Retinal pigment epithelial cell (primary cell): ENCODE measurements around the gene SYT1.

Experiments used
- DNase-seq: peaks from one replicate; pipeline ENCODE4 v3.0.0-alpha.2; 2010; ENCODE audit warnings: low read depth
- H3K4me3 ChIP-seq: 2 replicates; pipeline ENCODE4 v1.5.1; 2011; ENCODE audit warnings: mild to moderate bottlenecking, low read length, control low read depth, moderate library complexity
- TF ChIP-seq, protein P1 (sequence below): conservative IDR thresholded peaks from 2 replicates; pipeline ENCODE4 v1.5.1; 2011; ENCODE audit warnings: low read depth, low read length, control low read depth, inconsistent platforms

SYT1 gene

DNA sequence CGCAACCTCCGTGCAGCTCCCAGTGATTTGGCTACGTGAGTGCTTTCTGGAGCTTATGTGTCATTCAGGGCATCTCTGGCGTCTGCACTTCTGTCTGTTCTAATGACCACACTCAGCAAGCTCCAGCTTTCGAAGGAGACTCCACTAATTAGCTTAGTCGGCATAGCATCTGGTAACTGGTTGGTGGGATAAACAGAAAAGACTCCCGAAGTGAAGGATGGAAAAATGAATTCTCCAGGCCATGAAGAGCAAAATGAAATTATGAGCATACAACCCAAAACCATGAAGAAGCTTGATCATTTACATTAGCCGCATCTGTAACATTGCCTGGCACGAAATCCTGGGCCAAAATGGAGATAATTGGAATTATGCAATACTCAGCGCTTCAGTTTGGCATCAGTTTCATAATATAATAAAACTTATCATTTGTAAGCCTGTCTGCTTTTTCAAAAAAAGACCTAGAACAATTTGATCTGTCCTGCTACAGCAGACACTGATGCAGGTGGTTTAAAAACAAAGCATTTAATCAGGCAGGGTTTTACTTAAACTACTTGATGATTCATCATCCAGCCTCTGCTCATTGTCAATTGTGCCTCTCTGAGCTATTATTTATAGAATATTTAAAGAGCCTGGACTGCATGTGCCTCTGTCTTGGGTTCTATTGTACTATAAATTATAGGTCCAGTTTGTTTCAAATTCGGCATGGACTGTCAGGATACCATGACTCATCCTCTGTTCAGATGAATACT, 87.4 kb downstream of the SYT1 start:
- no peak overlapping the region for H3K4me3 ChIP-seq
- TF ChIP-seq, protein P1, sequence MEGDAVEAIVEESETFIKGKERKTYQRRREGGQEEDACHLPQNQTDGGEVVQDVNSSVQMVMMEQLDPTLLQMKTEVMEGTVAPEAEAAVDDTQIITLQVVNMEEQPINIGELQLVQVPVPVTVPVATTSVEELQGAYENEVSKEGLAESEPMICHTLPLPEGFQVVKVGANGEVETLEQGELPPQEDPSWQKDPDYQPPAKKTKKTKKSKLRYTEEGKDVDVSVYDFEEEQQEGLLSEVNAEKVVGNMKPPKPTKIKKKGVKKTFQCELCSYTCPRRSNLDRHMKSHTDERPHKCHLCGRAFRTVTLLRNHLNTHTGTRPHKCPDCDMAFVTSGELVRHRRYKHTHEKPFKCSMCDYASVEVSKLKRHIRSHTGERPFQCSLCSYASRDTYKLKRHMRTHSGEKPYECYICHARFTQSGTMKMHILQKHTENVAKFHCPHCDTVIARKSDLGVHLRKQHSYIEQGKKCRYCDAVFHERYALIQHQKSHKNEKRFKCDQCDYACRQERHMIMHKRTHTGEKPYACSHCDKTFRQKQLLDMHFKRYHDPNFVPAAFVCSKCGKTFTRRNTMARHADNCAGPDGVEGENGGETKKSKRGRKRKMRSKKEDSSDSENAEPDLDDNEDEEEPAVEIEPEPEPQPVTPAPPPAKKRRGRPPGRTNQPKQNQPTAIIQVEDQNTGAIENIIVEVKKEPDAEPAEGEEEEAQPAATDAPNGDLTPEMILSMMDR: no peak
- no peak for DNase-seq

- TF ChIP-seq, protein P1: no peak
- DNase-seq: no peak
- no peak overlapping the region for H3K4me3 ChIP-seq
Measured at GRCh38 chr12:78952552-78952929, 88.0 kb downstream of the SYT1 start.

GRCh38 chr12:78958941-78959340, 94.4 kb downstream of the SYT1 start:
- H3K4me3 ChIP-seq: no peak overlapping the region
- DNase-seq: no peak
- TF ChIP-seq, protein P1: no peak

DNA sequence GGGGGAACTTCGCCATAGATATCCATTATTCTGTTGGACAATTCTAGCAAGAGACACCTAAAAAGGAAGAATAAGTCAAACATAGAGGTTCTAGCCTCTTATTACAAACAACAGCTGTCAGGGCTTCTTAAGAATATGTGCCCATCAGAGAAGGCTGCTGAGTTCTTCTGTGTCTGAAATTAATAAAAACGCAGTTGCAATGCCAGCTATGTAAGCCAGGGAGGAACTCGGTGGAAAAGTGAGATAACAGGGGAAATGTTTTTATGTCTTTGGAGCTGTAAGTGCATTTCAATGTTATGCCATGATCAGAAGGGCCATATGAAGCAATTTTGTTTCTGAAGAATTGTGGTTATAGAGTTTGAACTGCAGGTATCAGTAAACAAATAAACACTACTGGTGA, 95.0 kb downstream of the SYT1 start:
- no peak for DNase-seq
- H3K4me3 ChIP-seq: no peak overlapping the region
- TF ChIP-seq, protein P1: no peak

DNA sequence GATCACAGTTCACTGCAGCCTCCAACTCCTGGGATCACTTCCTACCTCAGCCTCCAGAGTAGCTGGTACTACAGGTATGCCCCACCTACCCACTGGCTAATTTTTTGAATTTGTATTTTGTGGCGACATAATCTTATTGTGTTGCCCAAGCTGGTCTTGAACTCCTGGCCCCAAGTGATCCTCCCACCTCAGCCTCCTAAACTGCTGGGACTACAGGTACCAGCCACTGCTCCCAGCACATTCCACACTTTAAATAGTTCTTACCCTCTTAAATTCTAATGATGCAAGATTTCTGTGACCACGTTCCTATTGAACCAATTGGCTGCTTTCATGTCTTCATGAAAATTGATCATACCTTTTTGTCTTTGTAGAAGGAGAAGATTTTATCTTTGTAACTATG, 96.6 kb downstream of the SYT1 start:
- TF ChIP-seq, protein P1: no peak
- no peak for DNase-seq
- H3K4me3 ChIP-seq: no peak overlapping the region

GRCh38 chr12:78963439-78964227, 99.1 kb downstream of the SYT1 start:
- no peak overlapping the region for H3K4me3 ChIP-seq
- TF ChIP-seq, protein P1: no peak
- DNase-seq: no peak

GRCh38 chr12:78964521-78964920, 99.9 kb downstream of the SYT1 start:
- TF ChIP-seq, protein P1: no peak
- DNase-seq: no peak
- H3K4me3 ChIP-seq: no peak overlapping the region
